Left renal pelvis (tissue), 4 donors: ENCODE measurements around the gene NOP53. TPM values are rescaled to one million over a fixed set of nuclear protein-coding genes. Genes with fewer than 3 reads are reported as not detected.
A peak's percentile ranks its signal among the peaks of the same experiment; 100 is the strongest.
"Not testable (repeated sequence)": the region's sequence is repeated elsewhere in the genome, so short reads cannot be mapped to it uniquely, and the experiment has no call there.

ENCODE experiments used
- DNase-seq, 4 donors: peaks; one replicate each; pipeline ENCODE4 v3.0.0-alpha.2; 2013; ENCODE audit warnings: low read depth in 4 of 4, low spot score in 3 of 4
- polyA plus RNA-seq, 4 donors: library from polyadenylated mRNA; unstranded; fragments of 120-200 nt; gene quantifications; one replicate each; pipeline ENCODE4 v1.2.1, GENCODE V29; 2013; ENCODE audit not compliant: insufficient read length in 4 of 4

The NOP53 gene
- polyA plus RNA-seq, 4 donors: 363 to 439 (median 379) TPM

GRCh38 chr19:47716270-47716937 is 28.9 kb upstream of the NOP53 start:
- DNase-seq: no peak

- not testable (repeated sequence) for DNase-seq
These were observed 26.8 kb upstream of the NOP53 start for GRCh38 chr19:47718415-47719046.

DNA sequence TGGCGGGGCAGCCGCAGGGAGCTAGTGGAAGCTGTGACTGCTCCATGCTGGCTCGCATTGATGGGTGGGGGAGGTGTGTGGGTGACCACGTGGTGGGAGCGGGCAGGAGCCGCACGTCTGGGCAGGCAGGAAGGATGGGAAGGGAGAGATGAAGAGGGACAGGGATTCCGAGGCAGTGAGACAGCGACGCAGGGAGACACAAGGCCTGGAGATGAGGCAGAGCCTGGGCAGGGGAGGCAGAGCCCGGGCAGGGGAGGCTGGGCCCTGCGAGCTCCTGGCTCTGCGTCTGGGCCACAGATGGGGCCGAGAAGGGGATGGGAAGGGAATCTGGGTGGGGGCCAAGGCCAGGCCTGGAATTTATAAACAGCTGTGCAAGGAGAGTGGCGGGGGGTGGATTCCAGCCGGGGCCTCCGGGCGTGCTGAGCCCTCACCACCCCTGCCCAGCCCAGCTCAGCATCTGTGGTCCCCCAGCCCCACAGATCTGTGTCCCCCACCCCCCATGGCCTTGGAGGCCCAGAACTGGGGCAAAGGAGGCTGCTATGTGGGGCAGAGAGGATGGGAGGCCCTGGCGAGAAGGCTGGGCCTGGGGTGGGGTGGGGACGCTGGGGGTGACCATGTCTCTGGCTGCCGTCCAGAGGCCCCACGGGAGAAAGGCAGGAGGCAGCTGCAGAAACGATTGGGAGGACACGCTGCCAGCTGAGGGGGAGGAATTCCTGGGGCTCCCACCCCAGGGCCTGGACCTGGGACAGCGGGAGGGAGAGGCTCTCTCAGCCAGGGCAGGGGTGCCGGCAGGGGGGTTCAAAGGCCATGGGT is 26.1 kb upstream of the NOP53 start:
- DNase-seq: peak in 3 of 4 donors; percentile 41 to 62 (median 56)

DNA sequence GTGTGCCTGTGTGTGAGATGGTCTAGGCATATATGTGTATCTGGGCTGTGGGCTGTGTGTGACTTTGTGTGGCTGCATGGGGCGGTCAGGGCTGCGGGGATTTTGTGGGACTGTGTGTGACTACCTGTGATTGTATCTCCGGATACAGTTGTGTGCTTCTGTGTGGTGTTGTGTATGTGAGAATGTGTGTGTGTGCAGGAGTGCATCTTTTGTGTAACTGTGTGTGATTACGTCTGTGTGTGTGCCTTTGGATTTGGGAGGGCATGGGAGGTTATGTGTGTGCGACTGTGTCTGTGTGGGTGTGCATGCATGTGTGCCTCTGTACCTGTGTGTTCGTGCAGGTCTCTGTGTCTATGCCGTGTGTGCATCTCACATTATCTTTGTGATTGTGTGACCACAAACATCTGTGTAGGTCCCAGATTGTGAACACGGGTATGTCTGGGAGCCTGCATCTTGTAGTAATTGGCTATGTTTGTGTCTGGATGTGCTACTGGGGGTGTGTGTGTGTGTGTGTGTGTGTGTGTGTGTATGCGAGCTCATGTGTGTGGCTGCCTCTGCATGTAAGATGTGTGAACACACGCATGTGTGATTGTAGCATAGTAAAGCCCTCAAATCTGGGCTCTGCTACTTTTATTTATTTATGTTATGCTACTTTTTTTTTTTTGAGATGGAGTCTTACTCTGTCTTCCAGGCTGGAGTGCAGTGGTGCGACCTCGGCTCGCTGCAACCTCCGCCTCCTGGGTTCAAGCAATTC is 24.5 kb upstream of the NOP53 start:
- DNase-seq: no peak

DNA sequence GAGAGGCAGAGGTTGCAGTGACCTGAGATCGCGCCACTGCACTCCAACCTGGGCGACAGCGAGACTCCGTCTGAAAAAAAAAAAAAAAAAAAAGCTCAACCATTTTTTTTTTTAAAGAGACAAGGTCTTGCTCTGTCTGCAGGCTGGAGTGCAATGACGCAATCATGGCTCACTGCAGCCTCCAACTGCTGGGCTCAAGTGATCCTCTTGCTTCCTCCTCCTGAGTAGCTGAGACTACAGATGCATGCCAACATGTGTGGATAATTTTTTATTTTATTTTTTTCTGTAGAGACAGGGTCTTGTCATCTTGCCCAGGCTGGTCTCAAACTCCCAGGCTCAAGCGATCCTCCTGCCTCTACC is 21.8 kb upstream of the NOP53 start:
- DNase-seq: no peak

- no peak for DNase-seq
These were observed 19.5 kb upstream of the NOP53 start for GRCh38 chr19:47725759-47726401.

GRCh38 chr19:47726467-47726866 is 18.9 kb upstream of the NOP53 start:
- no peak for DNase-seq

GRCh38 chr19:47728295-47728694 is 17.1 kb upstream of the NOP53 start:
- DNase-seq: not testable (repeated sequence)

GRCh38 chr19:47729468-47729798 is 15.9 kb upstream of the NOP53 start:
- DNase-seq: no peak

DNA sequence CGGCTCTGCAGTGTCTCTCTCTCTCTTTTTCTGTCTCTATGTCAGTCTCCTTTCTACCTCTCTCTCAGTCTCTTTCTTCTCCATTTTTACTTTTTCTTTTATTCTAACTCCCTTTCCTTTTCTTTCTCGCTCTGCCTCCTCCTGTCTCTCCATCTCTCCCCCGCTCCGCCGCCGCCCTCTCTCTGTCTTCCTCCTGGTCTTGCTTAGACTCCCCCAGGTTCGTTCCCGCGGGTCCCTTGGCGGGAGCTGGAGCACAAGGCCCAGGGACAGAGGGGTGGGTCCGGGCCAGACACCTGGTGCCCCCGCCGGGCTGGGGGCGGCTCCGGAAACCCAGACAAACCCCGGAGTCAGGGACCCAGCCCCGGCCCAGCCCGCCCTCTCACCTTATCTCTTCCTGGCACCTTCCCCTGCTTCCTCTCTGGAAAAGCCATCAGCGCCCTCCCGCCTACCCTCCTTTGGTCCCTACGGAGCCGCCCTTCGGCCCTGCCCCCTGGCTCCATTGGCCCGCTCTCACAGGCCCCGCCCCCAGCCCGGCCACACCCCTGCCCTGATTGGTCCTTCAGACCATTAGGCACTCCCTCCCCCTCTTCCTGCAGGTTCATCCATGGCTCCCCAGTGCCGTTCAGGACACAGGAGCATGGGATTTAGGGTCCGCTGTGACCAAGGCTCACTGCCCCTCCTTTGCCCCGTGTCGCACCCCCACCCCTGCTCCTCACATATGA is 15.4 kb upstream of the NOP53 start:
- DNase-seq: no peak

DNA sequence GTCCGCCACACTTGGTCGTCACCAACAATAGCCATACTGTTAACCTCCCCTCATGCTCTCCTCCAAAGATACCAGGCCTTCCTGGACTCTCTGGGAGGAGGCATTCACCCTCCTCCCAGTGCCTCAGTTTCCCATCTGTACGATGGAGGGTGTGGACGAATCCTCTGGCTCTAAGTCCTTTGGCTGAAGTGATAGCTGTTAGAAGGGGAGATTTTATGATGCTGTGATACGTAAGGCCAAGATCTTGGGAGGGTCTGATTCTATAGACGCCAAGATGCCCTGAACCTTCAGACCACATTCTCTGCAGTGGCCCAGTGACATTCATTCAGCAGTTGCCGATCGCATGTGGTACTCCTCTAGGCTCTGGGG is 14.8 kb upstream of the NOP53 start:
- DNase-seq: no peak

DNA sequence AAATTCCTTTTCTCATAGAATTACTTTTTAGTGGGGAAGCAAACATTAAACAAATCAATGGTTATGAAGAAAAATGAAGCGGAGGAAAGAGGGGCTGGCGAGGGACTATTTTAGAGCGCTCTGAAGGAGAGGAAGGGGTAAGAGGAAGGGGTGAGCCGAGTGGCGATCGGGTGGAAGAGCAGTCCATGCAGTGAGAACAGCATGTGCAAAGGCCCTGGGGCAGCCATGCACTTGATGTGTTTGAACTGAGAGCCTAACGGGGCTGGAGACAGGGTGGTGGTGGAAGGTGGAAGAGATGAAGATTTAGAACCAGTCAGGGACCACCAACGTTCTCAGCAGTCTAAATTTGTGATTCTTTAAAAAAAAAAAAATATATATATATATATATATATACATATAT is 14.4 kb upstream of the NOP53 start:
- no peak for DNase-seq

- DNase-seq: no peak
These were observed 10.2 kb upstream of the NOP53 start for GRCh38 chr19:47735131-47735530.

- no peak for DNase-seq
These were observed 4.4 kb upstream of the NOP53 start for GRCh38 chr19:47740866-47741519.

GRCh38 chr19:47741544-47742140 is 3.7 kb upstream of the NOP53 start:
- no peak for DNase-seq

- DNase-seq: no peak
These were observed 2.7 kb upstream of the NOP53 start for GRCh38 chr19:47742634-47743033.

DNA sequence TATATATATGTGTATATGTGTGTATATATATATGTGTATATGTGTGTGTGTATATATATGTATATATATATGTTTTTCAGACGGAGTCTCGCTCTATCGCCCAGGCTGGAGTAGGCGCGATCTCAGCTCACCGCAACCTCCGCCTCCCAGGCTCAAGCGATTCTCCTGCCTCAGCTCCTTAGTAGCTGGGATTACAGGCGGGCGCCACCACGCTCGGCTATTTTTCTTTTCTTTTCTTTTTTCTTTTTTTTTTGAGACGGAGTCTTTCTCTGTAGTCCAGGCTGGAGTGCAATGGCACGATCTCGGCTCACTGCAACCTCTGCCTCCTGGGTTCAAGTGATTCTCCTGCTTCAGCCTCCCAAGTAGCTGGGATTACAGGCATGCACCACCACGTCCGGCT is 783 bp downstream of the NOP53 start:
- DNase-seq: not testable (repeated sequence)

DNA sequence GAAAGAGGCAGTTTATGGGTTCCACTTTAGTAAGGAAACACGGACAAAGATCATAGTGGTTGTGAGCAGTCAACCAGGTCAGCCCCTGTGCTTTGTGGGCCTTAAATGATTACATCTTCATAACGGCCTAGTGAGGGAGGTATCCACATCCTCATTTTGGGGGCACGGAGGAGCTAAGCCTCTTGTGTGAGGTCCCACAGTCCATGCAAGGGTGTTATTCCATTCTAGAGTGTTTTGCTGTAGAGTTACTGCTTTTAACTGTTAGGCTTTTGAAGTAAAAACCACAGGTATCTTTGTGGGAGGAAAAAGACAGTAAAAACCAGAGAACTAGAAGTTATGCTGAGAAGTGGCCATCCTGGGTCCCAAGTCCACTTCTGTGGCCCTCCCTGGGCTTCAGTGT is 4.0 kb downstream of the NOP53 start:
- DNase-seq: no peak

- no peak for DNase-seq
These were observed 5.4 kb downstream of the NOP53 start for GRCh38 chr19:47750752-47751151.
